WTC11 (cell line): Measurements from ENCODE around the gene SARDH. TPM values are rescaled to one million over a fixed set of nuclear protein-coding genes. Genes with fewer than 3 reads are reported as not detected.

ENCODE experiments used
- ATAC-seq: fragments of 200-7000 bp; cut with Tn5 transposase; 2 replicates; pipeline ENCODE4 v1.10.0; 2021; ENCODE audit warnings: mild to moderate bottlenecking, moderate library complexity
- CTCF ChIA-PET: fragments of 300-600 bp; sonication (Branson Sonifier 250); formaldehyde crosslinking; loops from one replicate; lab custom pipeline; 2021; ENCODE audit warnings: antibody characterized with exemption; lab: Charles Lee
- POLR2A ChIA-PET: fragments of 350-600 bp; sonication (Branson Sonifier 250); formaldehyde crosslinking; loops from one replicate; lab custom pipeline; 2021; ENCODE audit warnings: antibody characterized with exemption; lab: Charles Lee
- DNase-seq: peaks from one replicate; pipeline ENCODE4 v3.0.0; 2021; ENCODE audit warnings: low spot score
- H3K27ac Mint-ChIP-seq: 2 replicates; pipeline ENCODE4 v1.8.0; 2021; ENCODE audit warnings: mixed read lengths
- H3K27me3 Mint-ChIP-seq: 2 replicates; pipeline ENCODE4 v1.8.0; 2021; ENCODE audit warnings: low read depth, mild to moderate bottlenecking, moderate library complexity, mixed read lengths
- H3K36me3 Mint-ChIP-seq: 2 replicates; pipeline ENCODE4 v1.8.0; 2021; ENCODE audit warnings: mixed read lengths
- H3K4me1 Mint-ChIP-seq: 2 replicates; pipeline ENCODE4 v1.8.0; 2022; ENCODE audit warnings: mixed read lengths
- H3K4me3 Mint-ChIP-seq: 2 replicates; pipeline ENCODE4 v1.8.0; 2021; ENCODE audit warnings: mild to moderate bottlenecking, moderate library complexity, mixed read lengths
- H3K9me3 Mint-ChIP-seq: 2 replicates; pipeline ENCODE4 v1.8.0; 2021; ENCODE audit warnings: mixed read lengths
- CBFB ChIP-seq: sonication (generic); formaldehyde crosslinking; IDR thresholded peaks from 2 replicates; pipeline ENCODE4 v1.8.1; 2022; ENCODE audit warnings: mild to moderate bottlenecking, low read depth, missing genetic modification reagents
- ETV6 ChIP-seq: sonication (generic); formaldehyde crosslinking; IDR thresholded peaks from 2 replicates; pipeline ENCODE4 v1.8.1; 2022; ENCODE audit warnings: mild to moderate bottlenecking, missing genetic modification reagents
- FOXJ3 ChIP-seq: sonication (generic); formaldehyde crosslinking; IDR thresholded peaks from 2 replicates; pipeline ENCODE4 v1.9.0; 2021; ENCODE audit warnings: missing genetic modification reagents, mild to moderate bottlenecking, borderline replicate concordance
- HMGA2 ChIP-seq: fragments of 250-450 bp; sonication (Bioruptor Pico); IDR thresholded peaks from 2 replicates; pipeline ENCODE4 v1.4.0; 2021; ENCODE audit warnings: mild to moderate bottlenecking, moderate library complexity
- MYBL2 ChIP-seq: sonication (generic); formaldehyde crosslinking; IDR thresholded peaks from 2 replicates; pipeline ENCODE4 v1.8.1; 2023; ENCODE audit warnings: mild to moderate bottlenecking, moderate library complexity, missing genetic modification reagents
- NFATC4 ChIP-seq: fragments of 250-450 bp; sonication (Bioruptor Pico); IDR thresholded peaks from 2 replicates; pipeline ENCODE4 v1.9.0; 2021; ENCODE audit warnings: mild to moderate bottlenecking
- NR1H2 ChIP-seq: sonication (generic); formaldehyde crosslinking; IDR thresholded peaks from 2 replicates; pipeline ENCODE4 v1.9.0; 2021; ENCODE audit warnings: mild to moderate bottlenecking, moderate library complexity, missing genetic modification reagents
- NR2C2 ChIP-seq: sonication (generic); formaldehyde crosslinking; IDR thresholded peaks from 2 replicates; pipeline ENCODE4 v1.8.0; 2022; ENCODE audit warnings: mild to moderate bottlenecking, missing genetic modification reagents
- NR3C1 ChIP-seq: sonication (generic); formaldehyde crosslinking; conservative IDR thresholded peaks from 2 replicates; pipeline ENCODE4 v1.8.1; 2023; ENCODE audit warnings: low read depth, mild to moderate bottlenecking, missing genetic modification reagents
- PRRX2 ChIP-seq: fragments of 250-450 bp; sonication (Bioruptor Pico); IDR thresholded peaks from 2 replicates; pipeline ENCODE4 v1.8.0; 2021; ENCODE audit warnings: mild to moderate bottlenecking
- SP1 ChIP-seq: sonication (generic); formaldehyde crosslinking; conservative IDR thresholded peaks from 2 replicates; pipeline ENCODE4 v1.8.1; 2022; ENCODE audit warnings: missing genetic modification reagents
- TCF7 ChIP-seq: sonication (generic); formaldehyde crosslinking; IDR thresholded peaks from 2 replicates; pipeline ENCODE4 v1.8.0; 2022; ENCODE audit warnings: mild to moderate bottlenecking, low read depth, missing genetic modification reagents, moderate library complexity
- TEAD1 ChIP-seq: sonication (generic); formaldehyde crosslinking; IDR thresholded peaks from 2 replicates; pipeline ENCODE4 v1.8.0; 2022; ENCODE audit warnings: mild to moderate bottlenecking, missing genetic modification reagents
- ZNF121 ChIP-seq: sonication (generic); formaldehyde crosslinking; IDR thresholded peaks from 2 replicates; pipeline ENCODE4 v1.8.0; 2023; ENCODE audit warnings: missing genetic modification reagents
- ZNF219 ChIP-seq: sonication (generic); formaldehyde crosslinking; IDR thresholded peaks from 2 replicates; pipeline ENCODE4 v1.8.0; 2023; ENCODE audit warnings: missing genetic modification reagents, mild to moderate bottlenecking, borderline replicate concordance
- ZNF396 ChIP-seq: fragments of 250-450 bp; sonication (Bioruptor Pico); IDR thresholded peaks from 2 replicates; pipeline ENCODE4 v1.8.0; 2021; ENCODE audit warnings: mild to moderate bottlenecking, moderate library complexity, borderline replicate concordance
- ZNF423 ChIP-seq: fragments of 250-450 bp; sonication (Bioruptor Pico); IDR thresholded peaks from 2 replicates; pipeline ENCODE4 v2.1.2; 2022; ENCODE audit warnings: mild to moderate bottlenecking, moderate library complexity
- ZNF671 ChIP-seq: fragments of 250-450 bp; sonication (Bioruptor Pico); IDR thresholded peaks from 2 replicates; pipeline ENCODE4 v1.8.0; 2021; ENCODE audit warnings: mild to moderate bottlenecking
- total RNA-seq: library from RNA; stranded (reverse); gene quantifications from 3 replicates; pipeline ENCODE4 v1.2.3, GENCODE V29; 2021
- TF ChIP-seq, protein P1 (sequence below): sonication (generic); formaldehyde crosslinking; IDR thresholded peaks from 2 replicates; pipeline ENCODE4 v1.8.1; 2022; ENCODE audit warnings: low read depth, mild to moderate bottlenecking, moderate library complexity, missing genetic modification reagents, borderline replicate concordance
- TF ChIP-seq, protein P2 (sequence below): sonication (generic); formaldehyde crosslinking; IDR thresholded peaks from 2 replicates; pipeline ENCODE4 v1.8.1; 2023; ENCODE audit warnings: mild to moderate bottlenecking, missing genetic modification reagents
- TF ChIP-seq, protein P3 (sequence below): sonication (generic); formaldehyde crosslinking; IDR thresholded peaks from 2 replicates; pipeline ENCODE4 v1.8.1; 2022; ENCODE audit warnings: low read depth, missing genetic modification reagents, borderline replicate concordance
- TF ChIP-seq, protein P4 (sequence below): fragments of 250-450 bp; sonication (Bioruptor Pico); IDR thresholded peaks from 2 replicates; pipeline ENCODE4 v1.9.0; 2021; ENCODE audit warnings: moderate library complexity, mild to moderate bottlenecking, inconsistent platforms, borderline replicate concordance
- TF ChIP-seq, protein P5 (sequence below): sonication (generic); formaldehyde crosslinking; IDR thresholded peaks from 2 replicates; pipeline ENCODE4 v1.8.1; 2022; ENCODE audit warnings: missing genetic modification reagents, borderline replicate concordance
- TF ChIP-seq, protein P6 (sequence below): sonication (generic); formaldehyde crosslinking; IDR thresholded peaks from 2 replicates; pipeline ENCODE4 v1.8.0; 2022; ENCODE audit warnings: missing genetic modification reagents
- TF ChIP-seq, protein P7 (sequence below): sonication (generic); formaldehyde crosslinking; IDR thresholded peaks from 2 replicates; pipeline ENCODE4 v1.8.0; 2023; ENCODE audit warnings: missing genetic modification reagents

SARDH gene
- total RNA-seq, 1 experiment from 2014 or later = 8.5 TPM

DNA sequence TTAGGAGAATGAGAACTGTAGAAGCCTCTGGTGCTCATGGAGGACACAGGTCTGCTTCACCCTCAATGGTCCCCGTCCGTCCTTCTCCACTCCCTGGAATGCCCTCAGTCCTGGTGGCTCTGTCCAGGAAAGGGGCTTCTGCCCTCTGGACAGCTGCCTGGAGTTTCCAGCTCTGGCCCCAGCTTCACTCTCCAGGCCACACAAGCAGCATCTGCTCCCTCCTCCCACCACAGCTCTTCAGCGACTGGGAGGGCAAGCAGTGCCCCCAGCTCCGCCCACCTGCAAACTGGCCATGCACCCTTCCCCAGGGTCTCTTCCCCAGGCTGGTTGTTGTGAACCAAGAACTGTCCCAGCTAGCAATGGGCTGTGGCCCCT, 4.7 kb downstream of the SARDH start:
- ChIA-PET POLR2A (no interaction called here), CTCF (interaction anchor here (1.6 to 5.9 kb wide), 2 partner anchors 10 to 42 kb away, joined by 3 to 39 read pairs; no protein-coding TSS in a partner anchor)
- TF ChIP-seq NFATC4 (CRISPR knock-in tag) (no peak), FOXJ3 (no peak), HMGA2 (no peak), ZNF396 (no peak), ZNF219 (no peak), ZNF671 (no peak), CBFB (no peak)
- TF ChIP-seq, protein P1, sequence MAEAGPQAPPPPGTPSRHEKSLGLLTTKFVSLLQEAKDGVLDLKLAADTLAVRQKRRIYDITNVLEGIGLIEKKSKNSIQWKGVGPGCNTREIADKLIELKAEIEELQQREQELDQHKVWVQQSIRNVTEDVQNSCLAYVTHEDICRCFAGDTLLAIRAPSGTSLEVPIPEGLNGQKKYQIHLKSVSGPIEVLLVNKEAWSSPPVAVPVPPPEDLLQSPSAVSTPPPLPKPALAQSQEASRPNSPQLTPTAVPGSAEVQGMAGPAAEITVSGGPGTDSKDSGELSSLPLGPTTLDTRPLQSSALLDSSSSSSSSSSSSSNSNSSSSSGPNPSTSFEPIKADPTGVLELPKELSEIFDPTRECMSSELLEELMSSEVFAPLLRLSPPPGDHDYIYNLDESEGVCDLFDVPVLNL = no peak
- TF ChIP-seq, protein P2, sequence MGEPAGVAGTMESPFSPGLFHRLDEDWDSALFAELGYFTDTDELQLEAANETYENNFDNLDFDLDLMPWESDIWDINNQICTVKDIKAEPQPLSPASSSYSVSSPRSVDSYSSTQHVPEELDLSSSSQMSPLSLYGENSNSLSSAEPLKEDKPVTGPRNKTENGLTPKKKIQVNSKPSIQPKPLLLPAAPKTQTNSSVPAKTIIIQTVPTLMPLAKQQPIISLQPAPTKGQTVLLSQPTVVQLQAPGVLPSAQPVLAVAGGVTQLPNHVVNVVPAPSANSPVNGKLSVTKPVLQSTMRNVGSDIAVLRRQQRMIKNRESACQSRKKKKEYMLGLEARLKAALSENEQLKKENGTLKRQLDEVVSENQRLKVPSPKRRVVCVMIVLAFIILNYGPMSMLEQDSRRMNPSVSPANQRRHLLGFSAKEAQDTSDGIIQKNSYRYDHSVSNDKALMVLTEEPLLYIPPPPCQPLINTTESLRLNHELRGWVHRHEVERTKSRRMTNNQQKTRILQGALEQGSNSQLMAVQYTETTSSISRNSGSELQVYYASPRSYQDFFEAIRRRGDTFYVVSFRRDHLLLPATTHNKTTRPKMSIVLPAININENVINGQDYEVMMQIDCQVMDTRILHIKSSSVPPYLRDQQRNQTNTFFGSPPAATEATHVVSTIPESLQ (CRISPR knock-in tag) = no peak
- TF ChIP-seq, protein P3, sequence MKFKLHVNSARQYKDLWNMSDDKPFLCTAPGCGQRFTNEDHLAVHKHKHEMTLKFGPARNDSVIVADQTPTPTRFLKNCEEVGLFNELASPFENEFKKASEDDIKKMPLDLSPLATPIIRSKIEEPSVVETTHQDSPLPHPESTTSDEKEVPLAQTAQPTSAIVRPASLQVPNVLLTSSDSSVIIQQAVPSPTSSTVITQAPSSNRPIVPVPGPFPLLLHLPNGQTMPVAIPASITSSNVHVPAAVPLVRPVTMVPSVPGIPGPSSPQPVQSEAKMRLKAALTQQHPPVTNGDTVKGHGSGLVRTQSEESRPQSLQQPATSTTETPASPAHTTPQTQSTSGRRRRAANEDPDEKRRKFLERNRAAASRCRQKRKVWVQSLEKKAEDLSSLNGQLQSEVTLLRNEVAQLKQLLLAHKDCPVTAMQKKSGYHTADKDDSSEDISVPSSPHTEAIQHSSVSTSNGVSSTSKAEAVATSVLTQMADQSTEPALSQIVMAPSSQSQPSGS (CRISPR knock-in tag) = no peak
- no peak overlapping the region for H3K27ac Mint-ChIP-seq
- peaks cover 31% of the 10 kb centered on the region for H3K4me1 Mint-ChIP-seq
- no peak for ATAC-seq
- no peak overlapping the region for H3K4me3 Mint-ChIP-seq
- no peaks in the 10 kb centered on the region for H3K27me3 Mint-ChIP-seq
- H3K9me3 Mint-ChIP-seq = peaks cover 3% of the 10 kb centered on the region; the same call in 1 of the 2 replicates
- no peak for DNase-seq
- H3K36me3 Mint-ChIP-seq = no peaks in the 10 kb centered on the region

DNA sequence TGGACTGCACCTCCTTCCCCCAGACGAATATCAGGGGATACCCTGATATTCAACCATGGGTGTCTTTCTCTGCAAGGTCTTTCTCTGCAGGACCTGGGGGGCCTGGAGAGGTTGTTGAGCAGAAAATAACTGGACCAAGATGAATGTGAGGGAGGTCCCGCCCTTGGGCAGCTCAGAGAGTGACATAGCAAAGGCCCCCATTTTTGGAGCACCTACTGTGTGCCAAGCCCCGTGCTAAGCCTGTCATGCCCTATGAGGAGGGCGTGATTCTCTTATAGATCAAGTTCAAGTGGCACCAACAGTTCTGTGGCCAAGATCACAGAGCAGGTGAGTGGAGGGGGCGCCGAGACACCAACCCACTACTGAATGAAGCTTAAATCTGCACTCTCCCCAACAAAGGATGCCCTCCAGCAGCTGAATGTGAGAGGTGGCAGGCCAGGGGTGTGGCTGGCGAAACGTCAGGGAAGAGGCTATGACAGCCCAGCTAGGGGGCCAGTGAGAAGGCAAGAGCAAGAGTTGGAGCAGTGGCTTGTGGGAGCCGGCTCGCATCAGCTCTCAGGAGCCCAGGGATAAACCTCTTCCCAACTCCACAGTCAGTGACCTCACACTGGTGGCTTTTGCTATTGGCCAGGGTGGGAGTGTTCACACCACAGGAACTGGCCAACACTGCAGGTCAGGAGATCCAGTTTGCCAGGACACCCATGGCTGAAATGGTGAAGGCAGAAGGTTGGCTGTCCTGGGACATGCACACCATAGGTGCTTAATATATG, 5.3 kb downstream of the SARDH start:
- Mint-ChIP-seq H3K4me3 (no peak overlapping the region), H3K4me1 (peaks cover 29% of the 10 kb centered on the region), H3K27me3 (no peaks in the 10 kb centered on the region), H3K9me3 (peaks cover 3% of the 10 kb centered on the region; the same call in 1 of the 2 replicates), H3K27ac (no peak overlapping the region), H3K36me3 (no peaks in the 10 kb centered on the region)
- DNase-seq = no peak
- ATAC-seq = no peak
- POLR2A ChIA-PET = no interaction called here
- CTCF ChIA-PET = interaction anchor here (0.9 to 5.9 kb wide), 5 partner anchors 10 to 494 kb away, joined by 3 to 39 read pairs (median 3); no protein-coding TSS in a partner anchor
- TF ChIP-seq ZNF219 = no peak
- TF ChIP-seq MYBL2 (CRISPR knock-in tag) = no peak
- TF ChIP-seq NR3C1 = no peak
- TF ChIP-seq NR1H2 (CRISPR knock-in tag) = no peak
- TF ChIP-seq NR2C2 (CRISPR knock-in tag) = no peak
- TF ChIP-seq, protein P4, sequence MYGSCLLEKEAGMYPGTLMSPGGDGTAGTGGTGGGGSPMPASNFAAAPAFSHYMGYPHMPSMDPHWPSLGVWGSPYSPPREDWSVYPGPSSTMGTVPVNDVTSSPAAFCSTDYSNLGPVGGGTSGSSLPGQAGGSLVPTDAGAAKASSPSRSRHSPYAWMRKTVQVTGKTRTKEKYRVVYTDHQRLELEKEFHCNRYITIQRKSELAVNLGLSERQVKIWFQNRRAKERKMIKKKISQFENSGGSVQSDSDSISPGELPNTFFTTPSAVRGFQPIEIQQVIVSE = no peak
- TF ChIP-seq PRRX2 = no peak
- no peak for TF ChIP-seq TCF7 (CRISPR knock-in tag)
- TF ChIP-seq SP1 = no peak
- no peak for TF ChIP-seq FOXJ3
- no peak for TF ChIP-seq ZNF396
- TF ChIP-seq, protein P5, sequence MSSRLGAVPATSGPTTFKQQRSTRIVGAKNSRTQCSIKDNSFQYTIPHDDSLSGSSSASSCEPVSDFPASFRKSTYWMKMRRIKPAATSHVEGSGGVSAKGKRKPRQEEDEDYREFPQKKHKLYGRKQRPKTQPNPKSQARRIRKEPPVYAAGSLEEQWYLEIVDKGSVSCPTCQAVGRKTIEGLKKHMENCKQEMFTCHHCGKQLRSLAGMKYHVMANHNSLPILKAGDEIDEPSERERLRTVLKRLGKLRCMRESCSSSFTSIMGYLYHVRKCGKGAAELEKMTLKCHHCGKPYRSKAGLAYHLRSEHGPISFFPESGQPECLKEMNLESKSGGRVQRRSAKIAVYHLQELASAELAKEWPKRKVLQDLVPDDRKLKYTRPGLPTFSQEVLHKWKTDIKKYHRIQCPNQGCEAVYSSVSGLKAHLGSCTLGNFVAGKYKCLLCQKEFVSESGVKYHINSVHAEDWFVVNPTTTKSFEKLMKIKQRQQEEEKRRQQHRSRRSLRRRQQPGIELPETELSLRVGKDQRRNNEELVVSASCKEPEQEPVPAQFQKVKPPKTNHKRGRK (CRISPR knock-in tag) = no peak
- no peak for TF ChIP-seq ZNF121 (CRISPR knock-in tag)
- no peak for TF ChIP-seq ETV6 (CRISPR knock-in tag)
- no peak for TF ChIP-seq TEAD1 (CRISPR knock-in tag)
- TF ChIP-seq, protein P6, sequence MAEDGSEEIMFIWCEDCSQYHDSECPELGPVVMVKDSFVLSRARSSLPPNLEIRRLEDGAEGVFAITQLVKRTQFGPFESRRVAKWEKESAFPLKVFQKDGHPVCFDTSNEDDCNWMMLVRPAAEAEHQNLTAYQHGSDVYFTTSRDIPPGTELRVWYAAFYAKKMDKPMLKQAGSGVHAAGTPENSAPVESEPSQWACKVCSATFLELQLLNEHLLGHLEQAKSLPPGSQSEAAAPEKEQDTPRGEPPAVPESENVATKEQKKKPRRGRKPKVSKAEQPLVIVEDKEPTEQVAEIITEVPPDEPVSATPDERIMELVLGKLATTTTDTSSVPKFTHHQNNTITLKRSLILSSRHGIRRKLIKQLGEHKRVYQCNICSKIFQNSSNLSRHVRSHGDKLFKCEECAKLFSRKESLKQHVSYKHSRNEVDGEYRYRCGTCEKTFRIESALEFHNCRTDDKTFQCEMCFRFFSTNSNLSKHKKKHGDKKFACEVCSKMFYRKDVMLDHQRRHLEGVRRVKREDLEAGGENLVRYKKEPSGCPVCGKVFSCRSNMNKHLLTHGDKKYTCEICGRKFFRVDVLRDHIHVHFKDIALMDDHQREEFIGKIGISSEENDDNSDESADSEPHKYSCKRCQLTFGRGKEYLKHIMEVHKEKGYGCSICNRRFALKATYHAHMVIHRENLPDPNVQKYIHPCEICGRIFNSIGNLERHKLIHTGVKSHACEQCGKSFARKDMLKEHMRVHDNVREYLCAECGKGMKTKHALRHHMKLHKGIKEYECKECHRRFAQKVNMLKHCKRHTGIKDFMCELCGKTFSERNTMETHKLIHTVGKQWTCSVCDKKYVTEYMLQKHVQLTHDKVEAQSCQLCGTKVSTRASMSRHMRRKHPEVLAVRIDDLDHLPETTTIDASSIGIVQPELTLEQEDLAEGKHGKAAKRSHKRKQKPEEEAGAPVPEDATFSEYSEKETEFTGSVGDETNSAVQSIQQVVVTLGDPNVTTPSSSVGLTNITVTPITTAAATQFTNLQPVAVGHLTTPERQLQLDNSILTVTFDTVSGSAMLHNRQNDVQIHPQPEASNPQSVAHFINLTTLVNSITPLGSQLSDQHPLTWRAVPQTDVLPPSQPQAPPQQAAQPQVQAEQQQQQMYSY (CRISPR knock-in tag) = no peak
- TF ChIP-seq, protein P7, sequence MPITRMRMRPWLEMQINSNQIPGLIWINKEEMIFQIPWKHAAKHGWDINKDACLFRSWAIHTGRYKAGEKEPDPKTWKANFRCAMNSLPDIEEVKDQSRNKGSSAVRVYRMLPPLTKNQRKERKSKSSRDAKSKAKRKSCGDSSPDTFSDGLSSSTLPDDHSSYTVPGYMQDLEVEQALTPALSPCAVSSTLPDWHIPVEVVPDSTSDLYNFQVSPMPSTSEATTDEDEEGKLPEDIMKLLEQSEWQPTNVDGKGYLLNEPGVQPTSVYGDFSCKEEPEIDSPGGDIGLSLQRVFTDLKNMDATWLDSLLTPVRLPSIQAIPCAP (CRISPR knock-in tag) = no peak
- TF ChIP-seq ZNF423 (CRISPR knock-in tag) = no peak
